22Rv1 (cell line): ENCODE results near the gene RPS8.

Source experiments
- H3K27ac ChIP-seq: fragments of 450-650 bp; 2 replicates; pipeline ENCODE4 v1.5.1; 2017
- CTCF ChIP-seq: fragments of 450-650 bp; IDR thresholded peaks from 2 replicates; pipeline ENCODE4 v1.5.1; 2017; ENCODE audit warnings: mild to moderate bottlenecking
- ZFX ChIP-seq: fragments of 450-650 bp; IDR thresholded peaks from 2 replicates; pipeline ENCODE4 v1.6.1; 2017; ENCODE audit warnings: antibody characterized with exemption, borderline replicate concordance

Gene RPS8

GRCh38 chr1:44788120-44788860, 12.9 kb downstream of the RPS8 start, which contains the start of gene BEST4:
BEST4 (minus strand) TSS chr1:44788170; CDS start chr1:44787705, 465 bp downstream.
- no peak for TF ChIP-seq ZFX
- no peak for TF ChIP-seq CTCF
- no peak within 1 kb of the TSS for H3K27ac ChIP-seq

GRCh38 chr1:44790968-44791801, 15.8 kb downstream of the RPS8 start:
- no peak overlapping the region for H3K27ac ChIP-seq
- TF ChIP-seq ZFX = no peak
- no peak for TF ChIP-seq CTCF

- TF ChIP-seq ZFX = no peak
- no peak for TF ChIP-seq CTCF
- H3K27ac ChIP-seq = peak overlapping the region; percentile 58
These were observed 17.6 kb downstream of the RPS8 start for GRCh38 chr1:44792736-44793502.

- H3K27ac ChIP-seq = peak overlapping the region; percentile 86
These were observed 22.5 kb downstream of the RPS8 start for GRCh38 chr1:44797886-44798285.

GRCh38 chr1:44798481-44799365, 23.4 kb downstream of the RPS8 start:
- TF ChIP-seq CTCF (no peak), ZFX (no peak)
- H3K27ac ChIP-seq = peak overlapping the region; percentile 86

- H3K27ac ChIP-seq = peak within 1 kb of the TSS; percentile 86
- TF ChIP-seq ZFX (no peak), CTCF (peak; percentile 97)
These were observed 24.6 kb downstream of the RPS8 start, which contains the start of gene PLK3 for GRCh38 chr1:44799770-44800584. PLK3 (plus strand) TSS chr1:44800377; CDS start chr1:44800464, 87 bp downstream.
